SK-MEL-5 (cell line): ENCODE measurements around the gene PCMT1. TPM values are rescaled to one million over a fixed set of nuclear protein-coding genes. Genes with fewer than 3 reads are reported as not detected.

Experiments
- DNase-seq: peaks from one replicate; pipeline ENCODE4 v3.0.0-alpha.2; 2016; ENCODE audit warnings: low read depth, low spot score
- in situ Hi-C: cut with HindIII; loops from 2 replicates; pipeline ENCODE4 v1.10.0; 2016; ENCODE audit warnings: low sequenced_read_pairs, high pct_unique_total_duplicates, low pct_unique_long_range_greater_than_20kb
- total RNA-seq: library from RNA; depleted of rRNA; stranded (reverse); fragments of >200 nt; shearing (Covaris generic); gene quantifications from 2 replicates; pipeline ENCODE4 v1.2.3, GENCODE V29; 2014; rRNA removed

The PCMT1 gene
- total RNA-seq, 1 experiment from 2014 or later: 194 TPM

DNA sequence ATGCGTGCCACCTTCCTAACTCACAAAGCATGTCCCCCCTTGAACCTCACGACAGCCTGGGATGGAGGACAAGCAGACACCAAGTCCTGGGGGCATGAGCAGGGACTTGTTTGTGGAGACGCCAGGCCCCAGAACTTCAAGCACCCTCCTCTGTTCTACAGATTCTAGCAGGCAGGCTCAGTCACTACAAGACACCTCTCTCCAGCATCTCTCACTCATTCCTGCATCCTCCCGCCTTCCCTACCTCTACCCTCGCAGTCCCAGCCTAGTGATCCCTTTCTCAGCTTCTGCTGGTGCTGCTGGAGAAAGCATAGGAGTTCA is 110.9 kb downstream of the PCMT1 start:
- in situ Hi-C loops: no loop called here
- no peak for DNase-seq

Other genes starting within 250 kb of the PCMT1 start
- gene PPIL4, start 203.7 kb upstream of the PCMT1 start, total RNA-seq: 21.3 and 22.0 TPM in 2 replicates
- 28.1 and 29.0 TPM in 2 replicates for gene GINM1, start 183.4 kb upstream of the PCMT1 start, total RNA-seq
- 20.8 and 21.2 TPM in 2 replicates for gene KATNA1, start 101.0 kb upstream of the PCMT1 start, total RNA-seq
- 12.8 and 17.1 TPM in 2 replicates for gene LATS1, start 31.6 kb upstream of the PCMT1 start, total RNA-seq
- 31.3 and 33.4 TPM in 2 replicates for gene NUP43, start 3.2 kb upstream of the PCMT1 start, total RNA-seq
- 25.5 and 27.3 TPM in 2 replicates for gene LRP11, start 114.6 kb downstream of the PCMT1 start, total RNA-seq
- gene RAET1E, start 148.4 kb downstream of the PCMT1 start, total RNA-seq: not detected in 2 replicates
- gene RAET1G, start 173.4 kb downstream of the PCMT1 start, total RNA-seq: not detected in 2 replicates
- gene ULBP2, start 192.3 kb downstream of the PCMT1 start, total RNA-seq: 0.37 and 0.61 TPM in 2 replicates
- not detected in 2 replicates for gene ULBP1, start 214.2 kb downstream of the PCMT1 start, total RNA-seq